Caco-2 (cell line): ENCODE measurements around the gene LRRC4C. TPM values are rescaled to one million over a fixed set of nuclear protein-coding genes. Genes with fewer than 3 reads are reported as not detected.

Source experiments
- BruUV-seq: library from RNA; stranded (reverse); fragments of 400-500 nt; replicated peaks from 2 replicates; lab custom pipeline; 2021; lab: Mats Ljungman, UMichigan
- CTCF ChIA-PET: fragments of 300-600 bp; sonication (Branson Sonifier 250); formaldehyde crosslinking; loops from one replicate; lab custom pipeline; 2022; ENCODE audit warnings: antibody characterized with exemption; lab: Charles Lee
- POLR2A ChIA-PET: fragments of 300-600 bp; sonication (Branson Sonifier 250); formaldehyde crosslinking; loops from one replicate; lab custom pipeline; 2022; ENCODE audit warnings: antibody characterized with exemption; lab: Charles Lee
- DNase-seq, 2 experiments: peaks; one replicate each; pipeline versions ENCODE4 v3.0.0 to v3.0.0-alpha.2; 2020 to 2022
- H3K27me3 ChIP-seq: replicated peaks from 2 replicates; pipeline ENCODE4 v1.6.0; 2011; ENCODE audit warnings: low read length; ENCODE audit not compliant: control insufficient read depth, insufficient read depth
- H3K36me3 ChIP-seq: 2 replicates; pipeline ENCODE4 v1.5.1; 2011; ENCODE audit warnings: low read length; ENCODE audit not compliant: control insufficient read depth, insufficient read depth
- H3K4me1 ChIP-seq: fragments of 250-450 bp; sonication (Bioruptor Pico); 2 replicates; pipeline ENCODE4 v1.5.1; 2020; ENCODE audit warnings: mild to moderate bottlenecking
- H3K4me3 ChIP-seq: 2 replicates; pipeline ENCODE4 v1.5.1; 2011; ENCODE audit warnings: low read depth, mild to moderate bottlenecking, control low read depth, low read length
- H3K9me3 ChIP-seq: fragments of 250-450 bp; sonication (Bioruptor Pico); 2 replicates; pipeline ENCODE4 v1.5.1; 2020; ENCODE audit warnings: mild to moderate bottlenecking, moderate library complexity
- H3K27ac Mint-ChIP-seq: one replicate; pipeline ENCODE4 v1.8.0; 2022; ENCODE audit warnings: mixed read lengths; ENCODE audit not compliant: unreplicated experiment
- H3K27me3 Mint-ChIP-seq: one replicate; pipeline ENCODE4 v1.8.0; 2022; ENCODE audit warnings: mixed read lengths; ENCODE audit not compliant: insufficient read depth, unreplicated experiment
- H3K36me3 Mint-ChIP-seq: one replicate; pipeline ENCODE4 v1.8.0; 2022; ENCODE audit warnings: mild to moderate bottlenecking, mixed read lengths; ENCODE audit not compliant: insufficient read depth, unreplicated experiment
- H3K4me1 Mint-ChIP-seq: one replicate; pipeline ENCODE4 v1.8.0; 2022; ENCODE audit warnings: low read depth, mixed read lengths; ENCODE audit not compliant: unreplicated experiment
- H3K4me3 Mint-ChIP-seq: one replicate; pipeline ENCODE4 v1.8.0; 2022; ENCODE audit warnings: mild to moderate bottlenecking, moderate library complexity, mixed read lengths; ENCODE audit not compliant: unreplicated experiment
- H3K9me3 Mint-ChIP-seq: one replicate; pipeline ENCODE4 v1.8.0; 2022; ENCODE audit warnings: mixed read lengths; ENCODE audit not compliant: unreplicated experiment
- CTCF ChIP-seq, 2 experiments: fragments of 200-600 bp in 1 of 2; IDR thresholded peaks; 1 replicate in 1 of 2; 2 replicates in 1 of 2; pipeline versions ENCODE4 v1.5.1 to v1.8.0; 2011 to 2022; ENCODE audit warnings: antibody characterized with exemption in 1 of 2, control low read depth in 1 of 2, inconsistent platforms in 1 of 2, low read depth in 1 of 2, low read length in 1 of 2, mild to moderate bottlenecking in 1 of 2, moderate library complexity in 1 of 2; ENCODE audit not compliant: insufficient read depth in 1 of 2, severe bottlenecking in 1 of 2, unreplicated experiment in 1 of 2
- intact Hi-C: fragments of 100-400 bp; cut with micrococcal nuclease; formaldehyde crosslinking; loops from one replicate; pipeline ENCODE4 v1.10.0; 2022; ENCODE audit not compliant: unreplicated experiment
- total RNA-seq: library from RNA; stranded (reverse); gene quantifications from 2 replicates; pipeline ENCODE4 v1.2.3, GENCODE V29; 2022

The LRRC4C gene
- total RNA-seq, 1 experiment from 2014 or later: not detected

- no peaks in the 10 kb centered on the region for H3K36me3 Mint-ChIP-seq
- no peak for DNase-seq
- no peak overlapping the region for H3K4me3 Mint-ChIP-seq
- no peaks in the 10 kb centered on the region for H3K4me1 Mint-ChIP-seq
- TF ChIP-seq CTCF (IDR thresholded peaks at IDR 0.05; ENCODE audit: insufficient read depth in 1 of 2, low read depth in 1 of 2, low read length in 1 of 2, severe bottlenecking in 1 of 2, unreplicated experiment in 1 of 2): no peak
- H3K4me3 ChIP-seq: no peak overlapping the region
- H3K9me3 ChIP-seq: no peaks in the 10 kb centered on the region
- H3K27me3 Mint-ChIP-seq: no peaks in the 10 kb centered on the region
- H3K4me1 ChIP-seq: no peaks in the 10 kb centered on the region
- BruUV-seq: no TSS peak
- intact Hi-C loops: no loop called here
- POLR2A ChIA-PET: no interaction called here
- no peaks in the 10 kb centered on the region for H3K27me3 ChIP-seq
- peaks cover 18% of the 10 kb centered on the region for H3K9me3 Mint-ChIP-seq
- H3K27ac Mint-ChIP-seq: no peak overlapping the region
- H3K36me3 ChIP-seq: no peaks in the 10 kb centered on the region
- CTCF ChIA-PET: no interaction called here
Observed at GRCh38 chr11:40162901-40163883, 1296.3 kb downstream of the LRRC4C start.

GRCh38 chr11:40161854-40162410, 1297.5 kb downstream of the LRRC4C start:
- POLR2A ChIA-PET: no interaction called here
- H3K27ac Mint-ChIP-seq: no peak overlapping the region
- TF ChIP-seq CTCF (IDR thresholded peaks at IDR 0.05; ENCODE audit: insufficient read depth in 1 of 2, low read depth in 1 of 2, low read length in 1 of 2, severe bottlenecking in 1 of 2, unreplicated experiment in 1 of 2): no peak
- H3K27me3 Mint-ChIP-seq: no peaks in the 10 kb centered on the region
- Histone ChIP-seq H3K4me1 (no peaks in the 10 kb centered on the region), H3K9me3 (no peaks in the 10 kb centered on the region), H3K4me3 (no peak overlapping the region), H3K27me3 (no peaks in the 10 kb centered on the region), H3K36me3 (no peaks in the 10 kb centered on the region)
- no TSS peak for BruUV-seq
- no peak overlapping the region for H3K4me3 Mint-ChIP-seq
- H3K9me3 Mint-ChIP-seq: peaks cover 26% of the 10 kb centered on the region
- intact Hi-C loops: no loop called here
- DNase-seq: no peak
- no peaks in the 10 kb centered on the region for H3K36me3 Mint-ChIP-seq
- CTCF ChIA-PET: no interaction called here
- no peaks in the 10 kb centered on the region for H3K4me1 Mint-ChIP-seq

GRCh38 chr11:40160418-40160817, 1299.0 kb downstream of the LRRC4C start:
- CTCF ChIA-PET: no interaction called here

More at GRCh38 chr11:40160418-40160817, 1299.0 kb downstream of the LRRC4C start:
- Histone ChIP-seq H3K4me3 (no peak overlapping the region), H3K27me3 (no peaks in the 10 kb centered on the region), H3K9me3 (no peaks in the 10 kb centered on the region), H3K4me1 (no peaks in the 10 kb centered on the region), H3K36me3 (no peaks in the 10 kb centered on the region)
- no TSS peak for BruUV-seq
- intact Hi-C loops: no loop called here
- TF ChIP-seq CTCF (IDR thresholded peaks at IDR 0.05; ENCODE audit: insufficient read depth in 1 of 2, low read depth in 1 of 2, low read length in 1 of 2, severe bottlenecking in 1 of 2, unreplicated experiment in 1 of 2): no peak
- H3K36me3 Mint-ChIP-seq: no peaks in the 10 kb centered on the region
- H3K4me1 Mint-ChIP-seq: no peaks in the 10 kb centered on the region
- no peaks in the 10 kb centered on the region for H3K27me3 Mint-ChIP-seq
- no peak for DNase-seq
- H3K27ac Mint-ChIP-seq: no peak overlapping the region
- POLR2A ChIA-PET: no interaction called here
- H3K4me3 Mint-ChIP-seq: no peak overlapping the region
- H3K9me3 Mint-ChIP-seq: peaks cover 33% of the 10 kb centered on the region
